Measurements from ENCODE around the gene TRPM4. TPM values are rescaled to one million over a fixed set of nuclear protein-coding genes. Genes with fewer than 3 reads are reported as not detected.

Gene TRPM4
- total and polyA plus RNA-seq, 2 of the 8 experiments (the other 6 are each of a cell fraction or from before 2014, with no cell fraction given), result 11.3 to 13.3 TPM

DNA sequence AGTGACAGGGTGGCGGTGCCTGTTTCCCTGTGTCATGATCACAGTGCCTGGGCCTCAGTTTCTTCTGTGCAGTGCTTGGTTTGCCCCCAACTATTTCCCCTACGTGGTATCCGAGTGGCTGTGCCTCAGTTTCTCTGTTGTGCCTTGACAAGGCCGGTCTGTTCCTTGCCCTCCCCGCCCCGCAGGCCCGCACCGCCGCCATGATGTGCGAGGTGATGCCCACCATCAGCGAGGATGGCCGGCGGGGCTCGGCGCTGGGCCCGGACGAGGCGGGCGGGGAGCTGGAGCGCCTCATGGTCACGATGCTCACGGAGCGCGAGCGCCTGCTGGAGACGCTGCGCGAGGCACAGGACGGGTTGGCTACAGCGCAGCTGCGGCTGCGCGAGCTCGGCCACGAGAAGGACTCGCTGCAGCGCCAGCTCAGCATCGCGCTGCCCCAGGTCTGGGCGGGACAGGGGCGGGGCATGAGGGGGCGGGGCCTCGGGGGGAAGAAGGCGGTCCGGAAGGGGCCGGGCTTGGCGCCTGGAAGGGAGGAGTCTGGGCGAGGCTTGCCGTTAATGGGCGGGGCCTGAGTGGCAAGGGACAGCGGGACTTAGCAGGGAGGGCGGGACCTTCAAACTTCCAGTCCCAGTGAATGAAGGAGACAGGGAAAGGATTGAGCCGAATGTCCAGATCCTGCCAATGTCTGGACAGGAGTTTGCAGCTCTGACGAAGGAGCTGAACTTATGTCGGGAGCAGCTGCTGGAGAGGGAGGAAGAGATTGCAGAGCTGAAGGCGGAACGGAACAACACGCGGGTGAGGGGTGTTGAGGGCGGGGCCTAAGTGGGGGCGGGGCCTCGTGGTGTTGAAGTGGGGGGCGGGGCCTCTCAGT, 29.7 kb upstream of the TRPM4 start (continued):
- TF ChIP-seq ZNF274 (IDR thresholded peaks at IDR 0.05; ENCODE audit: borderline replicate concordance, extremely low read depth, low read length), result no peak
